Measurements from ENCODE around the gene IQSEC1. TPM values are rescaled to one million over a fixed set of nuclear protein-coding genes. Genes with fewer than 3 reads are reported as not detected.

IQSEC1 gene
- total RNA-seq, 1 donor from 2014 or later = 34.2 TPM

GRCh38 chr3:13028010-13028821, 45.0 kb downstream of the IQSEC1 start:
- Mint-ChIP-seq H3K4me1 (ENCODE audit: low read depth) (peaks cover 5% of the 10 kb centered on the region), H3K9me3 (ENCODE audit: low read depth) (no peaks in the 10 kb centered on the region), H3K36me3 (ENCODE audit: insufficient read depth) (no peaks in the 10 kb centered on the region), H3K4me3 (ENCODE audit: low read depth) (no peak overlapping the region), H3K27ac (no peak overlapping the region), H3K27me3 (peaks cover 18% of the 10 kb centered on the region)
- DNase-seq (ENCODE audit: low spot score, unreplicated experiment) = no peak
- no peak for TF ChIP-seq CTCF (IDR thresholded peaks at IDR 0.05; ENCODE audit: unreplicated experiment)

DNA sequence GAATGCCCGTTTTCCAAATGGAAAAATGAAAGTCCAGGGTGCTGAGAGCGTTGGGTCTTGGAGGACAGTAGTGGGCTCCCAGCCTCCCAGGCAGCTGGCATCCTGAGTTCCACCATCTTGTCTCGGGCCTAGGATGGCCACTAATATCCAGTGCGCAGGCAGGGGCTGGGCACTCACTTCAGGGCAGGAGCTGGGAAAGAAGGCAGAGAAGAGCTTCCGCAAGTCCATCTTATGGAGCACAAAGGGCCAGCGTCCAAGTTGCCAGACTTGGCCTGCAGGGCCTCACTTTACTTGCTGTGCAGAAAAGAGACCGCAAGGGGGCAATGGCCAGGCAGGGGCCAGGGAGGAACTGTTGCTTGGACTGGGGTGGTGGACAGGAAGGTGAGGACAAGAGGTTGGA, 46.1 kb downstream of the IQSEC1 start:
- TF ChIP-seq CTCF (IDR thresholded peaks at IDR 0.05; ENCODE audit: unreplicated experiment) = peak; percentile 47
- peaks cover 17% of the 10 kb centered on the region for H3K27me3 Mint-ChIP-seq

DNA sequence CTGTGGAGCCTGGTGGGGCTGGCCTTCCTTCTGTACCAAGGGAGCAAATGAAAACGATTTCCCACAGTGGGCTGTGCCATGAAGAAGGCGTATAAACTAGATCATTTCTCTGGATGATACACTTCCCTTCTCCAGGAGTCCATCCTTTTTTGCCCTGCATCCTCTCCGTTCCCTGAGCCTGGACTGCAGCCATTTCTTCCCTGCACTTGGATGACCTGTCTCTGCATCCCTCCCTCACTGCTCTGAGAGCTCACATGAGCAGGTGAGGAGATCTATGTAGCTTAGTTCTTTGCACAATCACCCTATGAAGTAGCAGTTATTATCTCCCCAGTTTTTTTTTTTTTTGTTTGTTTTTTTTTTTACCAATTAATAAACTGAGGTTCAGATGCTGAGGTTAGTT, 46.7 kb downstream of the IQSEC1 start:
- no peaks in the 10 kb centered on the region for H3K9me3 Mint-ChIP-seq (ENCODE audit: low read depth)
- DNase-seq (ENCODE audit: low spot score, unreplicated experiment) = no peak
- TF ChIP-seq CTCF (IDR thresholded peaks at IDR 0.05; ENCODE audit: unreplicated experiment) = no peak
- peaks cover 13% of the 10 kb centered on the region for H3K27me3 Mint-ChIP-seq
- peaks cover 2% of the 10 kb centered on the region for H3K4me1 Mint-ChIP-seq (ENCODE audit: low read depth)
- H3K4me3 Mint-ChIP-seq (ENCODE audit: low read depth) = no peak overlapping the region
- H3K36me3 Mint-ChIP-seq (ENCODE audit: insufficient read depth) = no peaks in the 10 kb centered on the region
- H3K27ac Mint-ChIP-seq = no peak overlapping the region

More for the DNA sequence above, 46.1 kb downstream of the IQSEC1 start:
- H3K4me1 Mint-ChIP-seq (ENCODE audit: low read depth) = peaks cover 5% of the 10 kb centered on the region
- no peaks in the 10 kb centered on the region for H3K36me3 Mint-ChIP-seq (ENCODE audit: insufficient read depth)
- no peak overlapping the region for H3K4me3 Mint-ChIP-seq (ENCODE audit: low read depth)
- no peaks in the 10 kb centered on the region for H3K9me3 Mint-ChIP-seq (ENCODE audit: low read depth)
- H3K27ac Mint-ChIP-seq = no peak overlapping the region
- DNase-seq (ENCODE audit: low spot score, unreplicated experiment) = no peak

DNA sequence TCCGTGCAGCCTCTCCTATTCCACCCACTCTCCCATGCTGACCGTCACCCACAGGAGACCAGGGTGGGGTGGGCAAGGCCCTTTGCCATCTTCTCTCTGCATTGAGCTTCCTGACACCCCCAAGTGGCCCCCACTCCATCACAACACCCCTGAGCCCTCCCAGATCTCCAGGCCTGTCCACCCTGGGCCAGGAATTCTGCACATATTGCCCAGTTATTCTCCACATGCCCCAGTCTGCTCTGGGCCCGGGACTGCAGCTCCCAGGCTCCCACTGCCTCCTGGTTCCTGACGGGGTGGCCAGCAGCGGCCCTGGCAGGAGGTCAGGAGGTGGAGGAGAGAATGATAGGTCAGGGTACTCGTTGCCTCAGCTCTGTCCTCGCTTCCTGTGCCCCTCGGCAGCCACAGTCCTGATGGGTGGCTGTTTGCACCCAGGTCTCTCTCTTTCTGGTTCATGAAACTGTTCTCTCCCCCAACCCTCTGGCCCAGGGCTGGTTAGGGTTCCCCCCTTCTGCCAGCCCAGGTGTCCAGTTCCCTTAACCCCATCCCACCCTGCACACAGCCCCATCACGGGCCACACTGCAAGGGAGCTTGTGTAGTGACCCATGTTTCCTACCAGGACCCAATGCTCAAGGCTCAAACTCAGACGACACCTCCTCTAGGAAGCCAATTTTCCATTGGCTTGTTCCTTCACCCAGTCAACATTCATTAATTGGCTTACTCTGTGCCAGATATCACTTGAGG, 47.3 kb downstream of the IQSEC1 start:
- H3K4me1 Mint-ChIP-seq (ENCODE audit: low read depth) = no peaks in the 10 kb centered on the region

More for the DNA sequence above, 47.3 kb downstream of the IQSEC1 start:
- Mint-ChIP-seq H3K9me3 (ENCODE audit: low read depth) (no peaks in the 10 kb centered on the region), H3K36me3 (ENCODE audit: insufficient read depth) (no peaks in the 10 kb centered on the region), H3K27me3 (peaks cover 11% of the 10 kb centered on the region), H3K27ac (no peak overlapping the region), H3K4me3 (ENCODE audit: low read depth) (no peak overlapping the region)
- TF ChIP-seq CTCF (IDR thresholded peaks at IDR 0.05; ENCODE audit: unreplicated experiment) = no peak
- DNase-seq (ENCODE audit: low spot score, unreplicated experiment) = no peak
